ENCODE results near the gene MATN3. TPM values are rescaled to one million over a fixed set of nuclear protein-coding genes. Genes with fewer than 3 reads are reported as not detected.

MATN3 gene
- polyA plus RNA-seq, 1 of the 3 experiments (the other 2 are of a cell fraction), result 5.9 TPM

DNA sequence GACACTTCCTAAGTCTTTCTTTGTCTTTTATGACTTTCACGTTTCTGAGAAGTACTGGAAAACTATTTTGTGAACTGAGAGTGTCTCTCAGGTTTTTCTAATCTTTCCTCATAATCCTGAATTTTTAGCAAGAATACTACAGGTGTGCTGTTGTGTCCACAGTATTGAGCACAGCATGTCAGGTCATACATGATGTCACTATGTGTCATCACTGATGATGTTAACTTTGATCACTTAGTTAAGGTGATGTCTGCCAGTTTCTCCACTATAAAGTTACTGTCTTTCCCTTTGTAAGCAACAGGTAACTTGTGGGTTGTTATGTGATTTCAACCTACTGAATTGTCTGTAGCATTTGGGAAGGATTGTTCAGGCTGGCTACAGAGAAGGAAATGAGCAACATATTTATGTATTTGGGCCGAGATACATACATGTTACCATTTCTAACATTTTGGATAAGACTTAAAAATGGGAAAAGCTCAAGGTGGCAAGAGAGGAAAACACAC is 11.1 kb downstream of the MATN3 start:
- H3K36me3 ChIP-seq (replicated peaks in 1 of 2; ENCODE audit: control insufficient read depth in 1 of 2, insufficient read depth in 2 of 2, low read length in 1 of 2), result no peaks in the 10 kb centered on the region
- H3K27me3 ChIP-seq (ENCODE audit: insufficient read depth), result no peaks in the 10 kb centered on the region
- DNase-seq, result no peak
- H3K4me2 ChIP-seq, result no peak overlapping the region
- TF ChIP-seq, protein P1, sequence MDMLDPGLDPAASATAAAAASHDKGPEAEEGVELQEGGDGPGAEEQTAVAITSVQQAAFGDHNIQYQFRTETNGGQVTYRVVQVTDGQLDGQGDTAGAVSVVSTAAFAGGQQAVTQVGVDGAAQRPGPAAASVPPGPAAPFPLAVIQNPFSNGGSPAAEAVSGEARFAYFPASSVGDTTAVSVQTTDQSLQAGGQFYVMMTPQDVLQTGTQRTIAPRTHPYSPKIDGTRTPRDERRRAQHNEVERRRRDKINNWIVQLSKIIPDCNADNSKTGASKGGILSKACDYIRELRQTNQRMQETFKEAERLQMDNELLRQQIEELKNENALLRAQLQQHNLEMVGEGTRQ (IDR thresholded peaks at IDR 0.05; ENCODE audit: borderline replicate concordance, low read depth, low read length), result no peak
- TF ChIP-seq RAD21 (IDR thresholded peaks at IDR 0.05; ENCODE audit: low read length) (no peak), YY1 (IDR thresholded peaks at IDR 0.05; ENCODE audit: low read depth) (no peak), MXI1 (IDR thresholded peaks at IDR 0.05; ENCODE audit: low read depth, low read length) (no peak), NFIC (IDR thresholded peaks at IDR 0.05; ENCODE audit: borderline replicate concordance) (no peak), EZH2phosphoT487 (IDR thresholded peaks at IDR 0.05; ENCODE audit: borderline replicate concordance, low read depth) (no peak), ZBTB33 (IDR thresholded peaks at IDR 0.05; ENCODE audit: borderline replicate concordance, low read depth) (no peak), TEAD4 (IDR thresholded peaks at IDR 0.05; ENCODE audit: borderline replicate concordance, insufficient read depth) (no peak), TAF1 (IDR thresholded peaks at IDR 0.05; ENCODE audit: borderline replicate concordance, low read depth, low read length) (no peak), JUND (IDR thresholded peaks at IDR 0.05) (no peak), NRF1 (IDR thresholded peaks at IDR 0.05; ENCODE audit: low read depth, low read length) (no peak), POLR2AphosphoS5 (IDR thresholded peaks at IDR 0.05; ENCODE audit: low read depth, low read length) (no peak), SMC3 (IDR thresholded peaks at IDR 0.05; ENCODE audit: low read depth, low read length) (no peak), FOSL2 (IDR thresholded peaks at IDR 0.05; ENCODE audit: borderline replicate concordance, low read depth) (no peak)
- H3K9me2 ChIP-seq, result no peaks in the 10 kb centered on the region
- H2AFZ ChIP-seq (ENCODE audit: low read depth), result no peak overlapping the region
- no peak overlapping the region for H3K27ac ChIP-seq (ENCODE audit: low read depth in 2 of 2, low read length in 1 of 2)
- POLR2A ChIA-PET, result no interaction called here
- 89% methylated on average over 2 of the region's 2 CpGs for WGBS (ENCODE audit: low lambda C conversion rate)
- H3K9me3 ChIP-seq, result no peaks in the 10 kb centered on the region
- H3K4me3 ChIP-seq (ENCODE audit: low read depth in 2 of 2, low read length in 1 of 2), result no peak overlapping the region
- no peaks in the 10 kb centered on the region for H4K20me1 ChIP-seq (ENCODE audit: insufficient read depth)
- H3K9ac ChIP-seq, result no peak overlapping the region
- CTCF ChIA-PET, result interaction anchor here (1.4 to 3.2 kb wide), 5 partner anchors 12 to 325 kb away, joined by 3 to 23 read pairs (median 6); no protein-coding TSS in a partner anchor
- no peaks in the 10 kb centered on the region for H3K79me2 ChIP-seq (ENCODE audit: insufficient read depth)
- H3F3A ChIP-seq (replicated peaks; ENCODE audit: insufficient read depth), result no peaks in the 10 kb centered on the region
- H3K4me1 ChIP-seq (ENCODE audit: control insufficient read depth in 1 of 2, insufficient read depth in 2 of 2, low read depth in 1 of 2, low read length in 1 of 2), result peaks cover 0 to 13% of the 10 kb centered on the region in 2 experiments; a peak in 2 of 4 replicates

DNA sequence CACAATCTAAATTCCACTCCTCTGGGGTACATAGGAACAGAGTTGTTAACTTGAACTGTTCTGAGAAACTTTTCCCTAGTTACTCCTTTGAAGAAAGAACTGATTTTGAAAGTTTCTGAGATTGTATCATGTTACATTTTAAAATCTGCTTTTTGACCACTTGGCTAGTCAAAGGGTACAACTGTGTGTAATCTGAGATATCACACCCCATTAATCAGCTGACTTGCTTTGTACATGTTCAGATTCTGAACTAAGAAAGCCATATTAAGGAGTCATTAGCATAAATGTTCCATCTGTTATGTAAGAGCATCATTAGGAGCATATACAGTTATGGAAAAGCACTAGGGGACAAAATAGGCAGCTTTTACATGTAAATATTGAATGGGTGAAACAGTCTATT is 18.7 kb downstream of the MATN3 start:
- Histone ChIP-seq H3K9ac (no peak overlapping the region), H3K36me3 (replicated peaks in 1 of 2; ENCODE audit: control insufficient read depth in 1 of 2, insufficient read depth in 2 of 2, low read length in 1 of 2) (no peaks in the 10 kb centered on the region), H3K9me2 (no peaks in the 10 kb centered on the region), H3K79me2 (ENCODE audit: insufficient read depth) (peaks cover 11% of the 10 kb centered on the region; the same call in 1 of the 2 replicates), H3K4me2 (no peak overlapping the region), H4K20me1 (ENCODE audit: insufficient read depth) (no peaks in the 10 kb centered on the region), H3K9me3 (no peaks in the 10 kb centered on the region), H3F3A (replicated peaks; ENCODE audit: insufficient read depth) (peaks cover 8% of the 10 kb centered on the region), H3K4me1 (ENCODE audit: control insufficient read depth in 1 of 2, insufficient read depth in 2 of 2, low read depth in 1 of 2, low read length in 1 of 2) (peaks cover 4 to 14% of the 10 kb centered on the region in 2 experiments; a peak in 3 of 4 replicates), H3K27ac (ENCODE audit: low read depth in 2 of 2, low read length in 1 of 2) (no peak overlapping the region), H3K27me3 (ENCODE audit: insufficient read depth) (no peaks in the 10 kb centered on the region), H2AFZ (ENCODE audit: low read depth) (no peak overlapping the region), H3K4me3 (ENCODE audit: low read depth in 2 of 2, low read length in 1 of 2) (no peak overlapping the region)
- CTCF ChIA-PET, result interaction anchor here (0.9 to 1.7 kb wide), 5 partner anchors 12 to 38 kb away, joined by 3 to 6 read pairs (median 3); no protein-coding TSS in a partner anchor
- DNase-seq, result no peak
- POLR2A ChIA-PET, result no interaction called here
- TF ChIP-seq FOXM1 (IDR thresholded peaks at IDR 0.05; ENCODE audit: low read depth), result no peak
- TF ChIP-seq YY1 (IDR thresholded peaks at IDR 0.05; ENCODE audit: low read depth), result no peak
- no peak for TF ChIP-seq REST (IDR thresholded peaks at IDR 0.05; ENCODE audit: low read depth, low read length)
- TF ChIP-seq NFIC (IDR thresholded peaks at IDR 0.05; ENCODE audit: borderline replicate concordance), result no peak
- no peak for TF ChIP-seq NRF1 (IDR thresholded peaks at IDR 0.05; ENCODE audit: low read depth, low read length)
- no peak for TF ChIP-seq RCOR1 (IDR thresholded peaks at IDR 0.05; ENCODE audit: low read length)
- no peak for TF ChIP-seq GATA2 (CRISPR knock-in tag; IDR thresholded peaks at IDR 0.05)
- no peak for TF ChIP-seq MEF2A (IDR thresholded peaks at IDR 0.05; ENCODE audit: borderline replicate concordance, low read depth)
- no peak for TF ChIP-seq TCF12 (IDR thresholded peaks at IDR 0.05)
- TF ChIP-seq, protein P1 (IDR thresholded peaks at IDR 0.05; ENCODE audit: borderline replicate concordance, low read depth, low read length), result no peak
- TF ChIP-seq SIN3A (IDR thresholded peaks at IDR 0.05; ENCODE audit: borderline replicate concordance, low read depth, low read length), result no peak
- no peak for TF ChIP-seq ELF1 (IDR thresholded peaks at IDR 0.05)
- no peak for TF ChIP-seq JUND (IDR thresholded peaks at IDR 0.05)

Data from SK-N-SH (cell line).